CD14-positive monocyte (primary cell): ENCODE measurements around the gene ASPSCR1. TPM values are rescaled to one million over a fixed set of nuclear protein-coding genes. Genes with fewer than 3 reads are reported as not detected.

ENCODE experiments used
- DNase-seq, 3 donors: peaks; one replicate each; pipeline ENCODE4 v3.0.0-alpha.2; 2011 to 2022
- H2AFZ ChIP-seq: 2 replicates; pipeline ENCODE4 v1.6.0; 2012; ENCODE audit warnings: mild to moderate bottlenecking, low read depth, low read length, inconsistent platforms; ENCODE audit not compliant: insufficient read depth, poor library complexity, severe bottlenecking
- H3K27ac ChIP-seq, 2 donors: 1 replicate in 1 of 2; 2 replicates in 1 of 2; pipeline ENCODE4 v1.5.1; 2012 to 2013; ENCODE audit warnings: low read length in 2 of 2, control low read depth in 1 of 2, inconsistent platforms in 1 of 2, low read depth in 1 of 2, mild to moderate bottlenecking in 1 of 2
- H3K27me3 ChIP-seq, 2 donors: one replicate each; pipeline versions ENCODE4 v1.6.0 to v1.6.1; 2011 to 2013; ENCODE audit warnings: low read length in 2 of 2; ENCODE audit not compliant: control insufficient read depth in 2 of 2, insufficient read depth in 2 of 2
- H3K36me3 ChIP-seq, 2 donors: replicated peaks in 1 of 2; 1 replicate in 1 of 2; 2 replicates in 1 of 2; pipeline versions ENCODE4 v1.5.1 to v1.6.1; 2012 to 2013; ENCODE audit warnings: low read length in 2 of 2, control low read depth in 1 of 2, inconsistent platforms in 1 of 2, mild to moderate bottlenecking in 1 of 2; ENCODE audit not compliant: insufficient read depth in 2 of 2, control insufficient read depth in 1 of 2
- H3K4me1 ChIP-seq, 2 donors: 1 replicate in 1 of 2; 2 replicates in 1 of 2; pipeline versions ENCODE4 v1.5.1 to v1.6.1; 2012 to 2013; ENCODE audit warnings: low read length in 2 of 2, control low read depth in 1 of 2, inconsistent platforms in 1 of 2, mild to moderate bottlenecking in 1 of 2, moderate library complexity in 1 of 2; ENCODE audit not compliant: insufficient read depth in 2 of 2, control insufficient read depth in 1 of 2
- H3K4me2 ChIP-seq: replicated peaks from 2 replicates; pipeline ENCODE3; 2012; ENCODE audit warnings: low read length, moderate library complexity, mild to moderate bottlenecking; ENCODE audit not compliant: poor library complexity, severe bottlenecking; ENCODE audit errors: extremely low read depth
- H3K4me3 ChIP-seq, 3 experiments: fragments of 200-600 bp in 1 of 3; sonication (generic) in 1 of 3; replicated peaks in 1 of 3; 1 replicate in 2 of 3; 2 replicates in 1 of 3; pipeline ENCODE4 v1.5.1; 2011 to 2013; ENCODE audit warnings: low read length in 3 of 3, mild to moderate bottlenecking in 3 of 3, control low read depth in 2 of 3, low read depth in 2 of 3, inconsistent platforms in 1 of 3, moderate library complexity in 1 of 3
- H3K79me2 ChIP-seq: 2 replicates; pipeline ENCODE4 v1.6.0; 2012; ENCODE audit warnings: mild to moderate bottlenecking, control low read depth, inconsistent platforms, low read length, moderate library complexity; ENCODE audit not compliant: insufficient read depth
- H3K9ac ChIP-seq: 2 replicates; pipeline ENCODE4 v1.6.0; 2017; ENCODE audit warnings: low read length, mild to moderate bottlenecking; ENCODE audit not compliant: insufficient read depth, poor library complexity, severe bottlenecking
- H3K9me3 ChIP-seq, 2 donors: replicated peaks in 1 of 2; 1 replicate in 1 of 2; 2 replicates in 1 of 2; pipeline versions ENCODE4 v1.5.1 to v1.6.1; 2012 to 2013; ENCODE audit warnings: low read length in 2 of 2, control low read depth in 1 of 2; ENCODE audit not compliant: control insufficient read depth in 1 of 2, insufficient read depth in 1 of 2
- H4K20me1 ChIP-seq: 2 replicates; pipeline ENCODE4 v1.6.0; 2012; ENCODE audit warnings: mild to moderate bottlenecking, low read length, control low read depth, moderate library complexity; ENCODE audit not compliant: insufficient read depth
- H3K27ac Mint-ChIP-seq, 7 donors: one replicate each; pipeline ENCODE4 v1.8.0; 2020; ENCODE audit warnings: mild to moderate bottlenecking in 7 of 7, mixed read lengths in 7 of 7, moderate library complexity in 6 of 7, inconsistent platforms in 2 of 7
- H3K27me3 Mint-ChIP-seq, 3 donors: one replicate each; pipeline ENCODE4 v1.8.0; 2021 to 2022; ENCODE audit warnings: low read depth in 3 of 3, mild to moderate bottlenecking in 3 of 3, mixed read lengths in 3 of 3, moderate library complexity in 3 of 3, inconsistent platforms in 1 of 3
- H3K36me3 Mint-ChIP-seq, 2 donors: one replicate each; pipeline ENCODE4 v1.8.0; 2020; ENCODE audit warnings: mixed read lengths in 2 of 2, inconsistent platforms in 1 of 2, mild to moderate bottlenecking in 1 of 2
- H3K4me1 Mint-ChIP-seq: one replicate; pipeline ENCODE4 v1.8.0; 2020; ENCODE audit warnings: mild to moderate bottlenecking, mixed read lengths
- H3K4me3 Mint-ChIP-seq, 2 donors: one replicate each; pipeline ENCODE4 v1.8.0; 2020; ENCODE audit warnings: mild to moderate bottlenecking in 2 of 2, mixed read lengths in 2 of 2, moderate library complexity in 1 of 2
- H3K9me3 Mint-ChIP-seq, 7 donors: one replicate each; pipeline ENCODE4 v1.8.0; 2020 to 2022; ENCODE audit warnings: mixed read lengths in 7 of 7, mild to moderate bottlenecking in 6 of 7, moderate library complexity in 6 of 7, inconsistent platforms in 2 of 7
- WGBS: methylation state at CpG from one replicate; pipeline ENCODE4 v1.1.5; 2013; ENCODE audit warnings: missing lambda C conversion rate; ENCODE audit not compliant: insufficient coverage; 5-methylcytosine and 5-hydroxymethylcytosine counted together
- intact Hi-C, 2 donors: fragments of 100-400 bp; cut with micrococcal nuclease; formaldehyde crosslinking; loops; one replicate each; pipeline versions ENCODE4 v1.15.0 to v1.15.1; 2023
- polyA plus RNA-seq, 3 donors: library from polyadenylated mRNA; depleted of rRNA in 1 of 3; unstranded in 2 of 3; stranded (reverse) in 1 of 3; fragments of 300-500 nt in 2 of 3; fragments of >200 nt in 1 of 3; fragmentation: Illumina TruSeq in 2 of 3; gene quantifications; 1 replicate in 2 of 3; 2 replicates in 1 of 3; pipeline ENCODE4 v1.2.3, GENCODE V29; 2012 to 2021
- TF ChIP-seq, protein P1 (sequence below): fragments of 200-600 bp; IDR thresholded peaks from one replicate; pipeline ENCODE4 v1.8.0; 2022; ENCODE audit warnings: antibody characterized with exemption, mild to moderate bottlenecking

Gene ASPSCR1
- polyA plus RNA-seq, 3 donors: 25.5 to 31.9 (median 25.6) TPM

GRCh38 chr17:82060001-82060380 is 82.6 kb downstream of the ASPSCR1 start:
- Histone ChIP-seq H3K4me3 (no peak overlapping the region), H3K36me3 (peaks cover 85 to 87% of the 10 kb centered on the region in 2 donors), H3K4me1 (peaks cover 10 to 17% of the 10 kb centered on the region in 2 donors), H3K9ac (no peak overlapping the region), H4K20me1 (peaks cover 10% of the 10 kb centered on the region), H3K9me3 (no peaks in the 10 kb centered on the region), H2AFZ (no peak overlapping the region), H3K27ac (no peak overlapping the region), H3K4me2 (no peak overlapping the region), H3K79me2 (peaks cover 10% of the 10 kb centered on the region), H3K27me3 (no peaks in the 10 kb centered on the region)
- peaks cover 30 to 63% of the 10 kb centered on the region in 2 donors for H3K36me3 Mint-ChIP-seq
- no peak overlapping the region for H3K4me3 Mint-ChIP-seq
- peak overlapping the region in 1 of 7 donors; percentile 75 for H3K27ac Mint-ChIP-seq
- TF ChIP-seq, protein P1, sequence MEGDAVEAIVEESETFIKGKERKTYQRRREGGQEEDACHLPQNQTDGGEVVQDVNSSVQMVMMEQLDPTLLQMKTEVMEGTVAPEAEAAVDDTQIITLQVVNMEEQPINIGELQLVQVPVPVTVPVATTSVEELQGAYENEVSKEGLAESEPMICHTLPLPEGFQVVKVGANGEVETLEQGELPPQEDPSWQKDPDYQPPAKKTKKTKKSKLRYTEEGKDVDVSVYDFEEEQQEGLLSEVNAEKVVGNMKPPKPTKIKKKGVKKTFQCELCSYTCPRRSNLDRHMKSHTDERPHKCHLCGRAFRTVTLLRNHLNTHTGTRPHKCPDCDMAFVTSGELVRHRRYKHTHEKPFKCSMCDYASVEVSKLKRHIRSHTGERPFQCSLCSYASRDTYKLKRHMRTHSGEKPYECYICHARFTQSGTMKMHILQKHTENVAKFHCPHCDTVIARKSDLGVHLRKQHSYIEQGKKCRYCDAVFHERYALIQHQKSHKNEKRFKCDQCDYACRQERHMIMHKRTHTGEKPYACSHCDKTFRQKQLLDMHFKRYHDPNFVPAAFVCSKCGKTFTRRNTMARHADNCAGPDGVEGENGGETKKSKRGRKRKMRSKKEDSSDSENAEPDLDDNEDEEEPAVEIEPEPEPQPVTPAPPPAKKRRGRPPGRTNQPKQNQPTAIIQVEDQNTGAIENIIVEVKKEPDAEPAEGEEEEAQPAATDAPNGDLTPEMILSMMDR: no peak
- peaks cover 15% of the 10 kb centered on the region for H3K4me1 Mint-ChIP-seq
- WGBS: 94% methylated on average over 10 of the region's 16 CpGs
- no peaks in the 10 kb centered on the region for H3K9me3 Mint-ChIP-seq
- H3K27me3 Mint-ChIP-seq: no peaks in the 10 kb centered on the region
- DNase-seq: no peak
- intact Hi-C loops: no loop called here

DNA sequence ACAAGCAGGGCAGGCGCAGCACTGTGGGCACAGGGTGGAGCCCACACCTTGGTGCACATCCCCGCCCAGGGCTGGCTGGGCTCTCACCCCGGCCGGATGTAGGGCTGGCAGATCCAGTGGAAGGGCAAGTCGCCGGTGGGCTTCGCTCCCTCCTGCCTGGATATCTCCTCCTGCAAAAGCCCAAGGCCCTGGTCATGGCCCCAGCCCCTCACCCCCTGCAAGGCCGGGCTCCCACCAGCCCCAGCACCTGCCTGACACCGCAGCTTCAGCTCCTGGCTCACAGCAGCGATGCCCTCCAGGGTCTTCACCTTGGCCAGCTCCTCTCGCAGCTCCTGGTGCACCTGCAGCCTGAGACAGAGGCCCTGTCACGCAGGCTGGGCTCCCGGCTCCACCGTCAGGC is 83.2 kb downstream of the ASPSCR1 start:
- Histone ChIP-seq H3K4me2 (no peak overlapping the region), H3K4me1 (peaks cover 13 to 20% of the 10 kb centered on the region in 2 donors), H3K36me3 (peaks cover 81% of the 10 kb centered on the region in 2 donors), H3K27me3 (no peaks in the 10 kb centered on the region), H3K9me3 (no peaks in the 10 kb centered on the region), H3K9ac (no peak overlapping the region), H2AFZ (no peak overlapping the region), H4K20me1 (peaks cover 12% of the 10 kb centered on the region), H3K27ac (no peak overlapping the region), H3K79me2 (peaks cover 14% of the 10 kb centered on the region), H3K4me3 (no peak overlapping the region)
- Mint-ChIP-seq H3K36me3 (peaks cover 27 to 59% of the 10 kb centered on the region in 2 donors), H3K27me3 (no peaks in the 10 kb centered on the region), H3K4me3 (no peak overlapping the region), H3K9me3 (no peaks in the 10 kb centered on the region), H3K27ac (no peak overlapping the region), H3K4me1 (peaks cover 15% of the 10 kb centered on the region)
- WGBS: 92% methylated on average over 14 of the region's 14 CpGs
- TF ChIP-seq, protein P1: no peak
- intact Hi-C loops: no loop called here
- DNase-seq: no peak
